ENCODE results near the gene GH1. TPM values are rescaled to one million over a fixed set of nuclear protein-coding genes. Genes with fewer than 3 reads are reported as not detected.

GH1 gene
- total RNA-seq, 3 donors from 2014 or later (not counting 1 experiment from before 2014, with no cell fraction given) = not detected

- Mint-ChIP-seq H3K9me3 (no peaks in the 10 kb centered on the region), H3K4me1 (peaks cover 14 to 22% of the 10 kb centered on the region in 2 donors), H3K27me3 (ENCODE audit: low read depth in 2 of 2) (no peaks in the 10 kb centered on the region), H3K27ac (peak overlapping the region; percentile 43 to 93), H3K36me3 (no peaks in the 10 kb centered on the region), H3K4me3 (peak overlapping the region; percentile 53)
- H3K9me3 ChIP-seq (ENCODE audit: control insufficient read depth, insufficient read depth, low read length) = no peaks in the 10 kb centered on the region
- TF ChIP-seq, protein P1, sequence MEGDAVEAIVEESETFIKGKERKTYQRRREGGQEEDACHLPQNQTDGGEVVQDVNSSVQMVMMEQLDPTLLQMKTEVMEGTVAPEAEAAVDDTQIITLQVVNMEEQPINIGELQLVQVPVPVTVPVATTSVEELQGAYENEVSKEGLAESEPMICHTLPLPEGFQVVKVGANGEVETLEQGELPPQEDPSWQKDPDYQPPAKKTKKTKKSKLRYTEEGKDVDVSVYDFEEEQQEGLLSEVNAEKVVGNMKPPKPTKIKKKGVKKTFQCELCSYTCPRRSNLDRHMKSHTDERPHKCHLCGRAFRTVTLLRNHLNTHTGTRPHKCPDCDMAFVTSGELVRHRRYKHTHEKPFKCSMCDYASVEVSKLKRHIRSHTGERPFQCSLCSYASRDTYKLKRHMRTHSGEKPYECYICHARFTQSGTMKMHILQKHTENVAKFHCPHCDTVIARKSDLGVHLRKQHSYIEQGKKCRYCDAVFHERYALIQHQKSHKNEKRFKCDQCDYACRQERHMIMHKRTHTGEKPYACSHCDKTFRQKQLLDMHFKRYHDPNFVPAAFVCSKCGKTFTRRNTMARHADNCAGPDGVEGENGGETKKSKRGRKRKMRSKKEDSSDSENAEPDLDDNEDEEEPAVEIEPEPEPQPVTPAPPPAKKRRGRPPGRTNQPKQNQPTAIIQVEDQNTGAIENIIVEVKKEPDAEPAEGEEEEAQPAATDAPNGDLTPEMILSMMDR (IDR thresholded peaks at IDR 0.05) = no peak
- peak; percentile 48 to 58 for DNase-seq
- H3K36me3 ChIP-seq (ENCODE audit: control insufficient read depth, insufficient read depth, low read length) = no peaks in the 10 kb centered on the region
- no peaks in the 10 kb centered on the region for H3K27me3 ChIP-seq (ENCODE audit: control insufficient read depth, insufficient read depth, low read length)
- peak; percentile 64 to 89 (median 85) for ATAC-seq
- H3K27ac ChIP-seq (ENCODE audit: low read length) = peak overlapping the region; percentile 71
- H3K4me3 ChIP-seq (ENCODE audit: low read length) = no peak overlapping the region
- WGBS (ENCODE audit: insufficient coverage) = 17% methylated on average over 9 of the region's 11 CpGs
- H3K4me1 ChIP-seq (ENCODE audit: control insufficient read depth, insufficient read depth, low read length) = peaks cover 35% of the 10 kb centered on the region
- intact Hi-C loops (cut with micrococcal nuclease) = no loop called here
These were observed 35.9 kb upstream of the GH1 start for GRCh38 chr17:63954402-63955063.

DNA sequence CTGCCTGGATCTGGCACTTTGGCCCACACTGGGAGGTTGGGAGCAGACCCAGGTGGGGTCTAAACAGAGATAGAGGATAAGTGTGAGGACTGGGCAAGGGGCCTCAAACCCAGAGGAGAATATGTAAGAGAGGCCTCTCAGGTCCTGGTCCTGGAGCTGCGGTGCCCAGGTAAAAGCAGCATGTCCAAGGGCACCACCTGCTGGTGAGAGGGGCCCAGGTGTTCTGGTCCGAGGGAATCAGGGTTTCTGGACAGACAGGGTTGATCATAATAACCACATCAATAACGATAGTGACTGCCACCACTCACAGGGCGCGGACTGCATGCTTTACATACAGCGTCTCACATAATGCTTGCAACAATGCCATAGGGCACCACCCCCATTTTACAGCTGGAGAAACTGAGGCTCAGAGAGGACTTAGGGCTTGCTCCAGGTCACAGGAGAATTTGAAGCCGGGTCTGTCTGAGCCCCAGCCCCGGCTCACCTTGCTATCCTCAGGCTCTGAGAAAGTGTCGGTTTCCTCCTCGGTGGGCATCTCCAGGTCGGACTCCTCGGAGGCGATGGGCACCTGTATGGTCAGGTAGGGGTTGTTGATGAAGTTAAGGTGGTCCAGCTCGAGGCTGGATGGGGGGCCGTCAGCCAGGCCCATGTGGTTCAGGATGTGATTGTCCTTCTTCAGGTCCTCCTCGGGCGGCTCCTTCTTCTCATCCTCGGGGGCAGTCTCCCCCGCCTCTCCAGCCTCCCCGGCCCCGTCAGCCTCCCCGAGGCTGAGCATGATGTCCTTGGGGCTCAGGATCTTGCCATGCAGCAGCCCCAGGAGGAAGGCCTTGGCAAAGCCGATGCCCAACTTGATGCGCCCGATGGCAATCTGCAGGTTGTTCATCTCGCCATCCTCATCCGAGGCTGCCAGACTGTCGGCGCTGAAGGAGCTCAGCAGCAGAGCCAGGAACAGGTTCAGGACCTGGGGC, 32.6 kb upstream of the GH1 start:
- WGBS (ENCODE audit: insufficient coverage) = 92% methylated on average over 29 of the region's 29 CpGs
- Histone ChIP-seq H3K27ac (ENCODE audit: low read length) (no peak overlapping the region), H3K4me1 (ENCODE audit: control insufficient read depth, insufficient read depth, low read length) (peaks cover 57% of the 10 kb centered on the region), H3K9me3 (ENCODE audit: control insufficient read depth, insufficient read depth, low read length) (no peaks in the 10 kb centered on the region), H3K36me3 (ENCODE audit: control insufficient read depth, insufficient read depth, low read length) (no peaks in the 10 kb centered on the region), H3K27me3 (ENCODE audit: control insufficient read depth, insufficient read depth, low read length) (no peaks in the 10 kb centered on the region), H3K4me3 (ENCODE audit: low read length) (no peak overlapping the region)
- peak in 1 of 2 donors; percentile 60 for DNase-seq
- intact Hi-C loops (cut with micrococcal nuclease) = no loop called here
- H3K4me3 Mint-ChIP-seq = no peak overlapping the region
- H3K9me3 Mint-ChIP-seq = no peaks in the 10 kb centered on the region
- TF ChIP-seq, protein P1 (IDR thresholded peaks at IDR 0.05) = no peak
- ATAC-seq = no peak
- no peak overlapping the region for H3K27ac Mint-ChIP-seq
- H3K4me1 Mint-ChIP-seq = peaks cover 20 to 28% of the 10 kb centered on the region in 2 donors
- H3K27me3 Mint-ChIP-seq (ENCODE audit: low read depth in 2 of 2) = no peaks in the 10 kb centered on the region
- no peaks in the 10 kb centered on the region for H3K36me3 Mint-ChIP-seq

DNA sequence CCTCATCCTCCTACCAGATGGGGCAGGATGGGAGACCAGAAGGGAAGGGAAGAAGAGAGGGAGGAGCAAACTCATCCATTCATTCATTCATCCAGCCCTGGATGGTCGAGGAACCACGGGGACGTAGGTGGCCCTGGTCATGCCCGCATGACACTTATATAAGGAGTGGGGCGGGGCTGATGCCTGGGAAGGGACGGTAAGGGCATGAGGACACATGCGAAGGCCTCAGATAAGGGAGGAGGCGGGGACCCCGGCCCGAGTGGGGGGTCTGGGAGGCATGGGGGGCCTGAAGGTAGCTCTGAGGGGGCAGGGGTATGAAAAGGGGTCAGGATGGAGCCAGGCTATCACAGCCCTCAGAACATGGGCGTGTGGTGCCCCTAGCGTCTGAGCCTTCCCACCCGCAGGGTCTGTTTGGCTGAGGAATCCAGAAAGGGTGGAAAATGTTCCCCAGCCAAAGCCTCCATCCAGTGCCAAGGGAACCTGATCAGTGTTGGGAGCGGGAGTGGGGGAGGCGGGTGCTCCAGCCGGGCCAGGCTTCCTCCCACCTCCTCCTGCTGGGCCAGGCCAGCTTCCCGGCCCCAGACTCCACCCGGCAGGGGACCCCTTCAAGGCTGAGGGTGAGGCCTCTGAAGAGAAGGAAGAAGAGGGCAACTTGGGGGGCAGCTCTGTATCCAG, 31.1 kb upstream of the GH1 start:
- Histone ChIP-seq H3K36me3 (ENCODE audit: control insufficient read depth, insufficient read depth, low read length) (no peaks in the 10 kb centered on the region), H3K9me3 (ENCODE audit: control insufficient read depth, insufficient read depth, low read length) (no peaks in the 10 kb centered on the region), H3K27ac (ENCODE audit: low read length) (no peak overlapping the region), H3K27me3 (ENCODE audit: control insufficient read depth, insufficient read depth, low read length) (no peaks in the 10 kb centered on the region), H3K4me3 (ENCODE audit: low read length) (no peak overlapping the region), H3K4me1 (ENCODE audit: control insufficient read depth, insufficient read depth, low read length) (peaks cover 65% of the 10 kb centered on the region)
- Mint-ChIP-seq H3K27me3 (ENCODE audit: low read depth in 2 of 2) (no peaks in the 10 kb centered on the region), H3K36me3 (no peaks in the 10 kb centered on the region), H3K27ac (no peak overlapping the region), H3K9me3 (no peaks in the 10 kb centered on the region), H3K4me3 (no peak overlapping the region), H3K4me1 (peaks cover 23 to 29% of the 10 kb centered on the region in 2 donors)
- WGBS (ENCODE audit: insufficient coverage) = 91% methylated on average over 18 of the region's 18 CpGs
- DNase-seq (no peak), ATAC-seq (no peak)
- TF ChIP-seq, protein P1 (IDR thresholded peaks at IDR 0.05) = no peak
- intact Hi-C loops (cut with micrococcal nuclease) = loop anchor here (5.0 kb wide), 1 partner anchor 38 kb away; no protein-coding TSS in a partner anchor
